K562 (cell line): ENCODE results near the gene DUS1L. TPM values are rescaled to one million over a fixed set of nuclear protein-coding genes. Genes with fewer than 3 reads are reported as not detected.

Source experiments
- ATAC-seq: fragments of 200-7000 bp; cut with Tn5 transposase; 3 replicates; pipeline ENCODE4 v1.9.1; 2020; ENCODE audit warnings: moderate library complexity
- BruUV-seq: library from RNA; stranded (reverse); fragments of 400-500 nt; replicated peaks from 2 replicates; lab custom pipeline; 2021; lab: Mats Ljungman, UMichigan
- CTCF ChIA-PET: fragments of 300-600 bp; formaldehyde crosslinking; extraction: SDS; loops from one replicate; lab custom pipeline; 2021; ENCODE audit warnings: low intra/inter-chr PET ratio; lab: Yijun Ruan, JAX
- POLR2A ChIA-PET: fragments of 300-600, 350-650 bp; sonication (Branson Sonifier 250); formaldehyde crosslinking; extraction: SDS; loops from one replicate; lab custom pipeline; 2021; ENCODE audit warnings: antibody characterized with exemption, inconsistent platforms; lab: Yijun Ruan, JAX
- DNase-seq, 4 experiments: peaks; one replicate each; pipeline versions ENCODE4 v3.0.0 to v3.0.0-alpha.2; 2011 to 2018; ENCODE audit warnings: low spot score in 3 of 4, mixed read lengths in 3 of 4; ENCODE audit errors: extremely low read depth in 1 of 4
- FAIRE-seq: peaks from 2 replicates; lab custom pipeline; 2011; peaks lifted over from hg19 to GRCh38; lab: Jason Lieb, UNC
- H2AFZ ChIP-seq: 2 replicates; pipeline ENCODE4 v1.6.0; 2011; ENCODE audit warnings: low read depth, low read length, control low read depth, inconsistent platforms
- H3K27ac ChIP-seq: fragments of 200-600 bp; 3 replicates; pipeline ENCODE4 v1.8.0; 2011; ENCODE audit warnings: low read depth, mild to moderate bottlenecking, control low read depth, inconsistent platforms, low read length, moderate library complexity, mixed read lengths; ENCODE audit errors: extremely low read depth
- H3K27me3 ChIP-seq, 2 experiments: fragments of 300-600 bp in 1 of 2; 2 replicates in 1 of 2; 3 replicates in 1 of 2; pipeline versions ENCODE4 v1.6.0 to v1.8.0; 2011; ENCODE audit warnings: inconsistent platforms in 2 of 2, low read length in 2 of 2, mild to moderate bottlenecking in 1 of 2, mixed read lengths in 1 of 2, moderate library complexity in 1 of 2; ENCODE audit not compliant: control insufficient read depth in 2 of 2, insufficient read depth in 2 of 2
- H3K36me3 ChIP-seq: fragments of 300-600 bp; 3 replicates; pipeline ENCODE4 v1.8.0; 2011; ENCODE audit warnings: mild to moderate bottlenecking, low read length, inconsistent platforms; ENCODE audit not compliant: control insufficient read depth, insufficient read depth
- H3K4me1 ChIP-seq, 2 experiments: fragments of 200-600 bp in 1 of 2; replicated peaks in 1 of 2; 2 replicates in 1 of 2; 3 replicates in 1 of 2; pipeline versions ENCODE4 v1.5.1 to v1.8.0; 2011; ENCODE audit warnings: inconsistent platforms in 2 of 2, low read length in 2 of 2, mild to moderate bottlenecking in 1 of 2, mixed read lengths in 1 of 2, moderate library complexity in 1 of 2; ENCODE audit not compliant: control insufficient read depth in 2 of 2, insufficient read depth in 2 of 2
- H3K4me2 ChIP-seq: 2 replicates; pipeline ENCODE4 v1.6.1; 2011; ENCODE audit warnings: low read length, control low read depth, inconsistent platforms, mixed read lengths; ENCODE audit not compliant: insufficient read depth
- H3K4me3 ChIP-seq: fragments of 200-600 bp; sonication (generic), shearing (Covaris generic); 2 replicates; pipeline ENCODE4 v1.5.1; 2016; ENCODE audit warnings: control low read depth, inconsistent platforms
- H3K79me2 ChIP-seq: fragments of 200-600 bp; 3 replicates; pipeline ENCODE4 v1.8.0; 2011; ENCODE audit warnings: low read length, inconsistent platforms; ENCODE audit not compliant: control insufficient read depth, insufficient read depth
- H3K9ac ChIP-seq, 2 experiments: 2 replicates each; pipeline versions ENCODE4 v1.6.0 to v1.6.1; 2011; ENCODE audit warnings: low read depth in 2 of 2, low read length in 2 of 2, control low read depth in 1 of 2, inconsistent platforms in 1 of 2, mild to moderate bottlenecking in 1 of 2, mixed read lengths in 1 of 2; ENCODE audit not compliant: insufficient read depth in 1 of 2
- H3K9me1 ChIP-seq: one replicate; pipeline ENCODE4 v1.6.0; 2011; ENCODE audit warnings: inconsistent platforms, mild to moderate bottlenecking, low read length, moderate library complexity; ENCODE audit not compliant: control insufficient read depth, insufficient read depth
- H3K9me3 ChIP-seq: replicated peaks from 2 replicates; pipeline ENCODE4 v1.5.1; 2011; ENCODE audit warnings: low read depth, low read length, inconsistent platforms; ENCODE audit not compliant: control insufficient read depth, insufficient read depth
- H4K20me1 ChIP-seq: replicated peaks from 2 replicates; pipeline ENCODE4 v1.6.1; 2011; ENCODE audit warnings: low read length, inconsistent platforms, mixed read lengths; ENCODE audit not compliant: control insufficient read depth, insufficient read depth
- BCL6 ChIP-seq: fragments of 250-450 bp; sonication (Bioruptor Pico); IDR thresholded peaks from 2 replicates; pipeline ENCODE4 v1.4.0; 2020
- ILK ChIP-seq: fragments of 450-650 bp; IDR thresholded peaks from 2 replicates; pipeline ENCODE4 v1.6.1; 2016; ENCODE audit warnings: missing genetic modification characterization, low read depth, mild to moderate bottlenecking, missing compliant biosample characterization, moderate library complexity, borderline replicate concordance
- KLF6 ChIP-seq: fragments of 250-450 bp; sonication (Bioruptor Pico); IDR thresholded peaks from 2 replicates; pipeline ENCODE4 v1.4.0; 2020; ENCODE audit warnings: mild to moderate bottlenecking, moderate library complexity, borderline replicate concordance
- LEF1 ChIP-seq: fragments of 450-650 bp; IDR thresholded peaks from 2 replicates; pipeline ENCODE4 v1.6.1; 2016; ENCODE audit warnings: mild to moderate bottlenecking
- MTA2 ChIP-seq: fragments of 450-650 bp; IDR thresholded peaks from 2 replicates; pipeline ENCODE4 v1.6.1; 2016; ENCODE audit warnings: low read depth
- PCBP1 ChIP-seq: fragments of 200-400 bp; formaldehyde crosslinking; IDR thresholded peaks from 2 replicates; pipeline ENCODE4 v1.6.1; 2018; ENCODE audit warnings: mild to moderate bottlenecking, low read depth, low read length; ENCODE audit not compliant: poor library complexity, severe bottlenecking
- PHF8 ChIP-seq: fragments of 200-600 bp; sonication (generic); IDR thresholded peaks from 2 replicates; pipeline ENCODE4 v1.6.1; 2012; ENCODE audit warnings: mixed run types, mild to moderate bottlenecking, inconsistent platforms, low read length, moderate library complexity, borderline replicate concordance
- POLR2A ChIP-seq: fragments of 450-650 bp; conservative IDR thresholded peaks from 2 replicates; pipeline ENCODE4 v1.6.1; 2016
- POLR2AphosphoS2 ChIP-seq: IDR thresholded peaks from 2 replicates; pipeline ENCODE4 v1.6.1; 2012; ENCODE audit warnings: low read length, improper control_type of control experiment
- POLR2G ChIP-seq: fragments of 200-400 bp; formaldehyde crosslinking; IDR thresholded peaks from 2 replicates; pipeline ENCODE4 v1.6.1; 2017; ENCODE audit warnings: low read depth, mild to moderate bottlenecking, antibody characterized with exemption, low read length, moderate library complexity
- POLR3A ChIP-seq: IDR thresholded peaks from 2 replicates; pipeline ENCODE4 v1.6.1; 2011; ENCODE audit warnings: borderline replicate concordance, mild to moderate bottlenecking, moderate library complexity; ENCODE audit not compliant: insufficient read length, insufficient read depth; ENCODE audit errors: extremely low read depth
- RBM22 ChIP-seq: fragments of 200-400 bp; formaldehyde crosslinking; IDR thresholded peaks from 2 replicates; pipeline ENCODE4 v1.6.1; 2018; ENCODE audit warnings: low read length, low read depth; ENCODE audit not compliant: poor library complexity, severe bottlenecking
- SMARCE1 ChIP-seq: fragments of 450-650 bp; IDR thresholded peaks from 2 replicates; pipeline ENCODE4 v1.7.1; 2016; ENCODE audit warnings: mild to moderate bottlenecking
- TARDBP ChIP-seq: fragments of 450-650 bp; IDR thresholded peaks from 2 replicates; pipeline ENCODE4 v1.6.1; 2016
- TRIM28 ChIP-seq: fragments of 450-650 bp; IDR thresholded peaks from 2 replicates; pipeline ENCODE4 v1.6.1; 2017
- WGBS: fragments of 100-300 bp; shearing (Covaris generic); methylation state at CpG from one replicate; pipeline ENCODE4 v1.1.6; 2016; ENCODE audit warnings: low coverage, mixed read lengths; ENCODE audit not compliant: insufficient coverage; ENCODE audit errors: missing lambda C conversion rate; 5-methylcytosine and 5-hydroxymethylcytosine counted together
- in situ Hi-C: fragments of 300-500 bp; cut with MboI; formaldehyde crosslinking; loops from 4 replicates; pipeline ENCODE4 v1.15.0; 2018; ENCODE audit warnings: inconsistent platforms, mixed read lengths
- intact Hi-C: fragments of 100-400 bp; cut with micrococcal nuclease; formaldehyde crosslinking; loops from 2 replicates; pipeline ENCODE4 v1.14.2; 2022
- polyA plus RNA-seq, 8 experiments: library from polyadenylated mRNA; depleted of rRNA in 4 of 8; stranded (reverse) in 5 of 8; unstranded in 3 of 8; fragments of >200 nt; fragmentation: Nextera tagmentation in 2 of 8; fragmentation: Illumina TruSeq in 1 of 8; extraction: Ambion mirVana in 2 of 8; extraction: Trizol in 1 of 8; gene quantifications; 2 replicates each; pipeline versions ENCODE4 v1.2.1 to v1.2.3, GENCODE V29; 2011 to 2014; ENCODE audit warnings: inconsistent platforms in 1 of 8, missing spikeins in 1 of 8
- total RNA-seq, 7 experiments: library from RNA; depleted of rRNA in 6 of 7; stranded (reverse); fragments of >200 nt in 6 of 7; fragmentation: Illumina TruSeq in 2 of 7; extraction: Trizol in 2 of 7; gene quantifications; 2 replicates each; pipeline versions ENCODE4 v1.2.1 to v1.2.3, GENCODE V29; 2011 to 2021; ENCODE audit warnings: low replicate concordance in 1 of 7
- TF ChIP-seq, protein P1 (sequence below): sonication (generic); formaldehyde crosslinking; IDR thresholded peaks from 2 replicates; pipeline ENCODE4 v1.8.0; 2022; ENCODE audit warnings: mild to moderate bottlenecking, low read depth, missing genetic modification reagents
- TF ChIP-seq, protein P2 (sequence below): fragments of 450-650 bp; IDR thresholded peaks from 2 replicates; pipeline ENCODE4 v1.6.1; 2018; ENCODE audit warnings: mild to moderate bottlenecking, low read depth; ENCODE audit not compliant: partially characterized antibody
- TF ChIP-seq, protein P3 (sequence below): IDR thresholded peaks from 2 replicates; pipeline ENCODE4 v1.6.1; 2012; ENCODE audit warnings: low read depth, low read length, improper control_type of control experiment, borderline replicate concordance

Gene DUS1L
- total and polyA plus RNA-seq, 9 of the 15 experiments (the other 6 are each of a cell fraction or from before 2014, with no cell fraction given) = 7.8 to 210 (median 83.9) TPM

DNA sequence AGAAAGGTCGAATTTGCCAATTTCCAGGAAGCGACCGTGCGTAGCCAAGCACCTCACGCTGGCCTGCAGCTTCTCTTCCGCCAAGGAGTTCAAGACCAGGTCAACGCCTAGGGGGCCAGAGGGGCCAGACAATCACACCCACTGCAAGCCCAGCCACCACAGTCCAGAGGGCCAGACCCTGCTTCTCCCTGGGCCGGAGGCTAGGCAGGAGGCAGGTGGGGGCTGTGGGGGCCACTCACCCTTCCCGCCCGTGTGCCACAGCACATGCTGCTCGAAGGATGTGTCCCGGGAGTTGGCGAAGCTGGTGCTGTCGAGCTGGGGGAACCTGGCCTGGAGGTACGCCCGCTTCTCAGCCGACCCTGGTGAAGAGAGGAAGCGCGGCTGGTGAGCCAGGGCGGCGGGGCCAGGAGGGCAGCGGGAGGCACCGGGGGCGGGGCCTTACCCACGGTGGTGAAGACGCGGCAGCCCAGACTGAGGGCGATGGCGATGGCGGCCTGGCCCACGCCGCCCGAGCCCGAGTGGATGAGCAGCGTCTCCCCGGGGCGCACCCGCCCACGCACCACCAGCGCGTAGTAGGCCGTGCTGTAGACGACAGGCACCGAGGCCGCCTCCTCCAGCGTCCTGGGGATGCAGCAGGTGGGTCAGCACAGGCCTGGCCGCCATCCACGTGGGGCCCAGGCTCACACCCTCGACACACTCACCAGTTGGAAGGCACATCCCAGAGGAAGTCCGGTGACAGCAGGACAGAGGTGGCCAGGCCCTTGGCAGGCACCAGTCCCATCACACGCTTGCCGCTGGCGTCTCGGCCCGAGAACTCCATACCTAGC, 18.1 kb upstream of the DUS1L start (continued):
- TF ChIP-seq ILK (tag) (no peak), PHF8 (no peak), TARDBP (no peak), MTA2 (no peak), RBM22 (peak; percentile 13), BCL6 (CRISPR knock-in tag) (no peak), KLF6 (no peak), LEF1 (no peak)
- TF ChIP-seq, all 486 proteins: peak for 6

DNA sequence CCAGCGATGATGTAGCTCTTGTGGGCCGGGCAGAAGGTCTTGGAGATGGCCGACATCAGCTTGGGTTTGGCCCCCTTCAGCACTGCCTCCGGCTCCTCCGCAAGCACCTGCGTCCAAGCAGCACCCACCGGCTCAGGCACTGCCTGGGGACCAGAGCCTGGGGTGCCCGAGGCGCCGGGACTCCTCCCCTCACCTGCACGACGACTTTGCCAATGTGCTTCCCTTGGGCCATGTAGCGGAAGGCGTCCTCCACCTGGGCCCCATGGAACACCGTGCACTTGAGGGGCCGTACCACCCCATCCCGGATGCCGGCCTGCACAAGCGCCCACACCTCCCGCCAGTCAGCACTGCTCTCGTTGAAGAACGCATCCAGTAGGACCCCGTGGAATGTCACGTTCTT, 17.4 kb upstream of the DUS1L start:
- Histone ChIP-seq H3K79me2 (no peaks in the 10 kb centered on the region; the same call in 2 of the 3 replicates), H3K27me3 (no peaks in the 10 kb centered on the region), H3K4me3 (no peak overlapping the region), H3K9me1 (no peaks in the 10 kb centered on the region), H3K9me3 (no peaks in the 10 kb centered on the region), H3K27ac (no peak overlapping the region), H3K9ac (no peak overlapping the region), H3K4me1 (peaks cover 0 to 73% of the 10 kb centered on the region in 2 experiments; a peak in 2 of 5 replicates), H3K36me3 (peaks cover 98% of the 10 kb centered on the region; the same call in 2 of the 3 replicates), H4K20me1 (peaks cover 26% of the 10 kb centered on the region), H2AFZ (no peak overlapping the region), H3K4me2 (no peak overlapping the region)
- CTCF ChIA-PET = no interaction called here
- intact Hi-C loops (no loop called here), in situ Hi-C loops (no loop called here)
- FAIRE-seq (no peak), DNase-seq (no peak), ATAC-seq (no peak)
- TSS peak; percentile 38 for BruUV-seq
- WGBS = 98% methylated on average over 15 of the region's 24 CpGs
- POLR2A ChIA-PET = interaction anchor here (1.2 kb wide), 1 partner anchor 9 kb away, joined by 4 read pairs; no protein-coding TSS in a partner anchor
- TF ChIP-seq, protein P1, sequence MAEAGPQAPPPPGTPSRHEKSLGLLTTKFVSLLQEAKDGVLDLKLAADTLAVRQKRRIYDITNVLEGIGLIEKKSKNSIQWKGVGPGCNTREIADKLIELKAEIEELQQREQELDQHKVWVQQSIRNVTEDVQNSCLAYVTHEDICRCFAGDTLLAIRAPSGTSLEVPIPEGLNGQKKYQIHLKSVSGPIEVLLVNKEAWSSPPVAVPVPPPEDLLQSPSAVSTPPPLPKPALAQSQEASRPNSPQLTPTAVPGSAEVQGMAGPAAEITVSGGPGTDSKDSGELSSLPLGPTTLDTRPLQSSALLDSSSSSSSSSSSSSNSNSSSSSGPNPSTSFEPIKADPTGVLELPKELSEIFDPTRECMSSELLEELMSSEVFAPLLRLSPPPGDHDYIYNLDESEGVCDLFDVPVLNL = no peak
- peak; percentile 8 for TF ChIP-seq POLR2G
- TF ChIP-seq, protein P2, sequence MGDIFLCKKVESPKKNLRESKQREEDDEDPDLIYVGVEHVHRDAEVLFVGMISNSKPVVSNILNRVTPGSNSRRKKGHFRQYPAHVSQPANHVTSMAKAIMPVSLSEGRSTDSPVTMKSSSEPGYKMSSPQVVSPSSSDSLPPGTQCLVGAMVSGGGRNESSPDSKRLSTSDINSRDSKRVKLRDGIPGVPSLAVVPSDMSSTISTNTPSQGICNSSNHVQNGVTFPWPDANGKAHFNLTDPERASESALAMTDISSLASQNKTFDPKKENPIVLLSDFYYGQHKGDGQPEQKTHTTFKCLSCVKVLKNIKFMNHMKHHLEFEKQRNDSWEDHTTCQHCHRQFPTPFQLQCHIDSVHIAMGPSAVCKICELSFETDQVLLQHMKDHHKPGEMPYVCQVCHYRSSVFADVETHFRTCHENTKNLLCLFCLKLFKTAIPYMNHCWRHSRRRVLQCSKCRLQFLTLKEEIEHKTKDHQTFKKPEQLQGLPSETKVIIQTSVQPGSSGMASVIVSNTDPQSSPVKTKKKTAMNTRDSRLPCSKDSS = no peak
- TF ChIP-seq RBM22 = peak; percentile 16
- TF ChIP-seq TRIM28 = no peak
- TF ChIP-seq SMARCE1 = no peak
- TF ChIP-seq PCBP1 = peak; percentile 20
- TF ChIP-seq, protein P3, sequence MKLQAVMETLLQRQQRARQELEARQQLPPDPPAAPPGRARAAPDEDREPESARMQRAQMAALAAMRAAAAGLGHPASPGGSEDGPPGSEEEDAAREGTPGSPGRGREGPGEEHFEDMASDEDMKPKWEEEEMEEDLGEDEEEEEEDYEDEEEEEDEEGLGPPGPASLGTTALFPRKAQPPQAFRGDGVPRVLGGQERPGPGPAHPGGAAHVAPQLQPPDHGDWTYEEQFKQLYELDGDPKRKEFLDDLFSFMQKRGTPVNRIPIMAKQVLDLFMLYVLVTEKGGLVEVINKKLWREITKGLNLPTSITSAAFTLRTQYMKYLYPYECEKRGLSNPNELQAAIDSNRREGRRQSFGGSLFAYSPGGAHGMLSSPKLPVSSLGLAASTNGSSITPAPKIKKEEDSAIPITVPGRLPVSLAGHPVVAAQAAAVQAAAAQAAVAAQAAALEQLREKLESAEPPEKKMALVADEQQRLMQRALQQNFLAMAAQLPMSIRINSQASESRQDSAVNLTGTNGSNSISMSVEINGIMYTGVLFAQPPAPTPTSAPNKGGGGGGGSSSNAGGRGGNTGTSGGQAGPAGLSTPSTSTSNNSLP = no peak
- peak; percentile 75 for TF ChIP-seq POLR2AphosphoS2
- peak; percentile 22; the same call in 1 of the 2 replicates for TF ChIP-seq POLR2A
- TF ChIP-seq POLR3A = no peak
